ENCODE measurements around the gene TEAD1.

TEAD1 gene

GRCh38 chr11:12666915-12667314 lies 7.3 kb upstream of the TEAD1 start:
- no peak for DNase-seq (ENCODE audit: low spot score)

GRCh38 chr11:12667646-12668045 lies 6.6 kb upstream of the TEAD1 start:
- DNase-seq (ENCODE audit: low spot score): no peak

- DNase-seq (ENCODE audit: low spot score): no peak
These were observed 6.1 kb upstream of the TEAD1 start for GRCh38 chr11:12668166-12668565.

- no peak for DNase-seq (ENCODE audit: low spot score)
These were observed 4.3 kb upstream of the TEAD1 start for GRCh38 chr11:12669930-12670329.

- DNase-seq (ENCODE audit: low spot score): no peak
These were observed 2.9 kb upstream of the TEAD1 start for GRCh38 chr11:12671370-12671769.

GRCh38 chr11:12673601-12673923 lies 659 bp upstream of the TEAD1 start:
- DNase-seq (ENCODE audit: low spot score): no peak

- DNase-seq (ENCODE audit: low spot score): no peak
These were observed 332 bp downstream of the TEAD1 start for GRCh38 chr11:12674571-12674935.

GRCh38 chr11:12674936-12675696 lies 895 bp downstream of the TEAD1 start:
- peak; percentile 52 for DNase-seq (ENCODE audit: low spot score)

- DNase-seq (ENCODE audit: low spot score): no peak
These were observed 1.9 kb downstream of the TEAD1 start for GRCh38 chr11:12675951-12676711.

GRCh38 chr11:12677131-12677530 lies 2.9 kb downstream of the TEAD1 start:
- DNase-seq (ENCODE audit: low spot score): no peak

GRCh38 chr11:12678092-12678491 lies 3.9 kb downstream of the TEAD1 start:
- DNase-seq (ENCODE audit: low spot score): no peak

GRCh38 chr11:12678991-12679390 lies 4.8 kb downstream of the TEAD1 start:
- no peak for DNase-seq (ENCODE audit: low spot score)

GRCh38 chr11:12679471-12679870 lies 5.2 kb downstream of the TEAD1 start:
- DNase-seq (ENCODE audit: low spot score): no peak

GRCh38 chr11:12680246-12680939 lies 6.2 kb downstream of the TEAD1 start:
- peak; percentile 91 for DNase-seq (ENCODE audit: low spot score)

- no peak for DNase-seq (ENCODE audit: low spot score)
These were observed 6.7 kb downstream of the TEAD1 start for GRCh38 chr11:12680940-12681258.

- DNase-seq (ENCODE audit: low spot score): no peak
These were observed 7.2 kb downstream of the TEAD1 start for GRCh38 chr11:12681466-12681865.

GRCh38 chr11:12682288-12682687 lies 8.1 kb downstream of the TEAD1 start:
- DNase-seq (ENCODE audit: low spot score): no peak

- no peak for DNase-seq (ENCODE audit: low spot score)
These were observed 8.7 kb downstream of the TEAD1 start for GRCh38 chr11:12682737-12683500.

- DNase-seq (ENCODE audit: low spot score): no peak
These were observed 9.7 kb downstream of the TEAD1 start for GRCh38 chr11:12683874-12684273.

- no peak for DNase-seq (ENCODE audit: low spot score)
These were observed 10.1 kb downstream of the TEAD1 start for GRCh38 chr11:12684315-12684714.

- no peak for DNase-seq (ENCODE audit: low spot score)
These were observed 10.6 kb downstream of the TEAD1 start for GRCh38 chr11:12684816-12685215.

- DNase-seq (ENCODE audit: low spot score): no peak
These were observed 11.0 kb downstream of the TEAD1 start for GRCh38 chr11:12685229-12685628.

Data from Ammon's horn (tissue), 1 donor.